Endothelial cell of umbilical vein (primary cell): ENCODE measurements around the gene VEPH1. TPM values are rescaled to one million over a fixed set of nuclear protein-coding genes. Genes with fewer than 3 reads are reported as not detected.

ENCODE experiments used
- BruUV-seq: library from RNA; stranded (reverse); fragments of 400-500 nt; replicated peaks from 2 replicates; lab custom pipeline; 2021; lab: Mats Ljungman, UMichigan
- CTCF ChIA-PET: fragments of 300-600, 350-600 bp; sonication (Branson Sonifier 250); formaldehyde crosslinking; loops from one replicate; lab custom pipeline; 2021; ENCODE audit warnings: antibody characterized with exemption, inconsistent platforms; lab: Charles Lee
- POLR2A ChIA-PET: fragments of 300-600, 350-600 bp; sonication (Branson Sonifier 250); formaldehyde crosslinking; loops from one replicate; lab custom pipeline; 2021; ENCODE audit warnings: antibody characterized with exemption, inconsistent platforms; lab: Charles Lee
- DNase-seq: peaks from one replicate; pipeline ENCODE4 v3.0.0-alpha.2; 2011; ENCODE audit warnings: low read depth, low spot score
- FAIRE-seq: peaks from 2 replicates; lab custom pipeline; 2011; peaks lifted over from hg19 to GRCh38; lab: Jason Lieb, UNC
- H2AFZ ChIP-seq: 2 replicates; pipeline ENCODE4 v1.6.0; 2012; ENCODE audit warnings: low read depth, low read length, control low read depth, inconsistent platforms
- H3K27ac ChIP-seq: 2 replicates; pipeline ENCODE4 v1.5.1; 2011; ENCODE audit warnings: low read depth, mild to moderate bottlenecking, control low read depth, low read length, moderate library complexity; ENCODE audit not compliant: insufficient read depth
- H3K27me3 ChIP-seq, 2 experiments: 2 replicates each; pipeline versions ENCODE4 v1.6.0 to v1.6.1; 2011; ENCODE audit warnings: low read length in 2 of 2, mixed read lengths in 1 of 2; ENCODE audit not compliant: control insufficient read depth in 2 of 2, insufficient read depth in 2 of 2
- H3K36me3 ChIP-seq, 2 experiments: 2 replicates in 1 of 2; 3 replicates in 1 of 2; pipeline ENCODE4 v1.5.1; 2011; ENCODE audit warnings: low read length in 2 of 2, mild to moderate bottlenecking in 1 of 2, moderate library complexity in 1 of 2; ENCODE audit not compliant: control insufficient read depth in 2 of 2, insufficient read depth in 2 of 2; ENCODE audit errors: extremely low read depth in 1 of 2
- H3K4me1 ChIP-seq: 3 replicates; pipeline ENCODE4 v1.5.1; 2011; ENCODE audit warnings: mild to moderate bottlenecking, low read length; ENCODE audit not compliant: control insufficient read depth, insufficient read depth; ENCODE audit errors: extremely low read depth
- H3K4me2 ChIP-seq: 2 replicates; pipeline ENCODE4 v1.6.1; 2011; ENCODE audit warnings: low read length, control low read depth, mixed read lengths; ENCODE audit not compliant: insufficient read depth
- H3K4me3 ChIP-seq, 3 experiments: fragments of 200-600 bp in 1 of 3; sonication (generic), shearing (Covaris generic) in 1 of 3; replicated peaks in 1 of 3; 2 replicates each; pipeline ENCODE4 v1.5.1; 2011 to 2016; ENCODE audit warnings: control low read depth in 3 of 3, low read length in 3 of 3, mild to moderate bottlenecking in 2 of 3, inconsistent platforms in 1 of 3, low read depth in 1 of 3, moderate library complexity in 1 of 3; ENCODE audit not compliant: insufficient read depth in 1 of 3
- H3K79me2 ChIP-seq: 2 replicates; pipeline ENCODE4 v1.6.0; 2012; ENCODE audit warnings: low read length, inconsistent platforms; ENCODE audit not compliant: control insufficient read depth, insufficient read depth
- H3K9ac ChIP-seq: replicated peaks from 2 replicates; pipeline ENCODE3; 2011; ENCODE audit warnings: low read length, control low read depth; ENCODE audit not compliant: insufficient read depth; ENCODE audit errors: extremely low read depth
- H3K9me1 ChIP-seq: replicated peaks from 3 replicates; pipeline ENCODE4 v1.6.0; 2011; ENCODE audit warnings: mild to moderate bottlenecking, low read length; ENCODE audit not compliant: control insufficient read depth, insufficient read depth; ENCODE audit errors: extremely low read depth
- H3K9me3 ChIP-seq: replicated peaks from 2 replicates; pipeline ENCODE4 v1.5.1; 2012; ENCODE audit warnings: low read length, inconsistent platforms; ENCODE audit not compliant: control insufficient read depth, insufficient read depth
- H4K20me1 ChIP-seq: replicated peaks from 2 replicates; pipeline ENCODE3; 2011; ENCODE audit warnings: mild to moderate bottlenecking, low read length; ENCODE audit not compliant: control insufficient read depth, insufficient read depth; ENCODE audit errors: extremely low read depth
- EZH2 ChIP-seq: IDR thresholded peaks from 2 replicates; pipeline ENCODE4 v1.6.1; 2012; ENCODE audit warnings: borderline replicate concordance, low read depth, mild to moderate bottlenecking, moderate library complexity, low read length, inconsistent platforms; ENCODE audit not compliant: severe bottlenecking
- FOS ChIP-seq: IDR thresholded peaks from 2 replicates; pipeline ENCODE4 v1.6.1; 2011; ENCODE audit warnings: mild to moderate bottlenecking, low read length, moderate library complexity, borderline replicate concordance; ENCODE audit not compliant: insufficient read depth
- GATA2 ChIP-seq: IDR thresholded peaks from 2 replicates; pipeline ENCODE4 v1.7.0; 2011; ENCODE audit warnings: low read depth, mild to moderate bottlenecking, moderate library complexity, mixed read lengths, low read length; ENCODE audit not compliant: insufficient read length, insufficient read depth
- JUN ChIP-seq: IDR thresholded peaks from 2 replicates; pipeline ENCODE4 v1.6.1; 2011; ENCODE audit warnings: borderline replicate concordance, low read depth; ENCODE audit not compliant: insufficient read length, insufficient read depth
- MYC ChIP-seq: IDR thresholded peaks from one replicate; pipeline ENCODE4 v1.6.1; 2011; ENCODE audit warnings: mild to moderate bottlenecking, low read depth, low read length
- POLR2A ChIP-seq: IDR thresholded peaks from 2 replicates; pipeline ENCODE4 v1.6.1; 2012; ENCODE audit warnings: low read depth, mild to moderate bottlenecking, control low read depth, low read length
- POLR2AphosphoS5 ChIP-seq: IDR thresholded peaks from 2 replicates; pipeline ENCODE4 v1.6.1; 2012; ENCODE audit warnings: low read depth, mild to moderate bottlenecking, control low read depth, low read length, moderate library complexity; ENCODE audit not compliant: insufficient read depth
- dilution Hi-C: fragments of 300-500 bp; cut with MboI; formaldehyde crosslinking; loops from one replicate; pipeline ENCODE4 v1.15.0; 2019; ENCODE audit warnings: low sequenced_read_pairs; ENCODE audit not compliant: extremely low pct_ligation_motif_present
- intact Hi-C: fragments of 100-400 bp; cut with micrococcal nuclease; formaldehyde crosslinking; loops from one replicate; pipeline ENCODE4 v1.10.0; 2022
- polyA plus RNA-seq, 4 experiments: library from polyadenylated mRNA; depleted of rRNA in 3 of 4; stranded (reverse) in 3 of 4; unstranded in 1 of 4; fragments of >200 nt; gene quantifications; 2 replicates each; pipeline versions ENCODE4 v1.2.1 to v1.2.3, GENCODE V29; 2011 to 2012; ENCODE audit warnings: missing spikeins in 1 of 4
- total RNA-seq: library from RNA; stranded (reverse); gene quantifications from 2 replicates; pipeline ENCODE4 v1.2.3, GENCODE V29; 2021
- TF ChIP-seq, protein P1 (sequence below): IDR thresholded peaks from 2 replicates; pipeline ENCODE4 v1.6.1; 2011; ENCODE audit not compliant: insufficient read depth, insufficient read length
- TF ChIP-seq, protein P2 (sequence below), 2 donors: IDR thresholded peaks; 1 replicate in 1 of 2; 2 replicates in 1 of 2; pipeline ENCODE4 v1.5.1; 2011; ENCODE audit warnings: low read length in 2 of 2, mild to moderate bottlenecking in 2 of 2, moderate library complexity in 2 of 2, control low read depth in 1 of 2, inconsistent platforms in 1 of 2, low read depth in 1 of 2; ENCODE audit not compliant: insufficient read depth in 1 of 2; ENCODE audit errors: extremely low read depth in 1 of 2

Gene VEPH1
- total and polyA plus RNA-seq, 2 donors (not counting 3 experiments of a cell fraction or from before 2014, with no cell fraction given) = 42.9 to 136 TPM

DNA sequence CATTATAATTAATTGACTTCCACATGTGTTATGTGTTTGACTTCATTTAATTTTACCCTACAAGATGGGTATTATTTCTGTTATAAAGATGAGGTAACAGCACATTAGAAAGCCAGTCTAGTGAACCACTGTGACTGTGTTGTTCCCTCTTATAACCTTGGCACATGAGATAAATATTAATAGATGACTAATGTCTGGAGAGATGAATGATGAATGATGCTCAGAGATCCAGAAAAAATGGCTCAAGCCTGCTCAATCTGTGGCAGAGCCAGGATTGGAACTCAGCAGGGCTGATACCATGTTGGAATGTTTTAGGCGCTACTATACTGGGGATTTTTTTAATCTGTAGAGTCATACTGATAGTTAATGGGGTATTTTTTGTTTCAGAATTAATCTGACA, 185.3 kb downstream of the VEPH1 start:
- Histone ChIP-seq H3K79me2 (no peaks in the 10 kb centered on the region), H3K9me3 (no peaks in the 10 kb centered on the region), H3K4me1 (peaks cover 3% of the 10 kb centered on the region), H2AFZ (no peak overlapping the region), H3K4me2 (no peak overlapping the region), H3K4me3 (no peak overlapping the region), H3K9ac (no peak overlapping the region), H4K20me1 (no peaks in the 10 kb centered on the region), H3K27me3 (no peaks in the 10 kb centered on the region), H3K27ac (no peak overlapping the region), H3K9me1 (no peaks in the 10 kb centered on the region), H3K36me3 (peaks cover 0 to 4% of the 10 kb centered on the region in 2 experiments)
- no TSS peak for BruUV-seq
- ChIA-PET POLR2A (no interaction called here), CTCF (interaction anchor here (0.8 kb wide), 1 partner anchor 11 kb away, joined by 3 read pairs; no protein-coding TSS in a partner anchor)
- dilution Hi-C loops (no loop called here), intact Hi-C loops (no loop called here)
- TF ChIP-seq POLR2A = no peak
- TF ChIP-seq JUN = no peak
- TF ChIP-seq, protein P1, sequence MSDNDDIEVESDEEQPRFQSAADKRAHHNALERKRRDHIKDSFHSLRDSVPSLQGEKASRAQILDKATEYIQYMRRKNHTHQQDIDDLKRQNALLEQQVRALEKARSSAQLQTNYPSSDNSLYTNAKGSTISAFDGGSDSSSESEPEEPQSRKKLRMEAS = no peak
- no peak for TF ChIP-seq MYC
- TF ChIP-seq POLR2AphosphoS5 = no peak
- no peak for TF ChIP-seq FOS
- no peak for TF ChIP-seq GATA2
- TF ChIP-seq EZH2 = no peak
- TF ChIP-seq, protein P2, sequence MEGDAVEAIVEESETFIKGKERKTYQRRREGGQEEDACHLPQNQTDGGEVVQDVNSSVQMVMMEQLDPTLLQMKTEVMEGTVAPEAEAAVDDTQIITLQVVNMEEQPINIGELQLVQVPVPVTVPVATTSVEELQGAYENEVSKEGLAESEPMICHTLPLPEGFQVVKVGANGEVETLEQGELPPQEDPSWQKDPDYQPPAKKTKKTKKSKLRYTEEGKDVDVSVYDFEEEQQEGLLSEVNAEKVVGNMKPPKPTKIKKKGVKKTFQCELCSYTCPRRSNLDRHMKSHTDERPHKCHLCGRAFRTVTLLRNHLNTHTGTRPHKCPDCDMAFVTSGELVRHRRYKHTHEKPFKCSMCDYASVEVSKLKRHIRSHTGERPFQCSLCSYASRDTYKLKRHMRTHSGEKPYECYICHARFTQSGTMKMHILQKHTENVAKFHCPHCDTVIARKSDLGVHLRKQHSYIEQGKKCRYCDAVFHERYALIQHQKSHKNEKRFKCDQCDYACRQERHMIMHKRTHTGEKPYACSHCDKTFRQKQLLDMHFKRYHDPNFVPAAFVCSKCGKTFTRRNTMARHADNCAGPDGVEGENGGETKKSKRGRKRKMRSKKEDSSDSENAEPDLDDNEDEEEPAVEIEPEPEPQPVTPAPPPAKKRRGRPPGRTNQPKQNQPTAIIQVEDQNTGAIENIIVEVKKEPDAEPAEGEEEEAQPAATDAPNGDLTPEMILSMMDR (IDR thresholded peaks at IDR 0.05; ENCODE audit: extremely low read depth in 1 of 2, insufficient read depth in 1 of 2, low read depth in 1 of 2, low read length in 2 of 2) = no peak
- FAIRE-seq = no peak
- no peak for DNase-seq
